B cell (primary cell): ENCODE measurements around the gene MYCBP. TPM values are rescaled to one million over a fixed set of nuclear protein-coding genes. Genes with fewer than 3 reads are reported as not detected.
A peak's percentile ranks its signal among the peaks of the same experiment; 100 is the strongest.

Experiments
- ATAC-seq: fragments of 200-7000 bp; cut with Tn5 transposase; one replicate; pipeline ENCODE4 v1.10.0; 2021; ENCODE audit warnings: low read depth, mild to moderate bottlenecking, moderate number of reproducible peaks, moderate library complexity
- CTCF ChIA-PET: fragments of 350-600 bp; sonication (Branson Sonifier 250); formaldehyde crosslinking; loops from one replicate; lab custom pipeline; 2021; ENCODE audit warnings: antibody characterized with exemption, inconsistent platforms; lab: Charles Lee
- POLR2A ChIA-PET: fragments of 350-600 bp; sonication (Branson Sonifier 250); formaldehyde crosslinking; loops from one replicate; lab custom pipeline; 2021; ENCODE audit warnings: antibody characterized with exemption; lab: Charles Lee
- DNase-seq: peaks from one replicate; pipeline ENCODE4 v3.0.0; 2013
- H2AFZ ChIP-seq: 2 replicates; pipeline ENCODE4 v1.6.1; 2012; ENCODE audit warnings: mild to moderate bottlenecking, low read depth, low read length; ENCODE audit not compliant: insufficient read depth, poor library complexity, severe bottlenecking
- H3K27ac ChIP-seq, 2 donors: 1 replicate in 1 of 2; 2 replicates in 1 of 2; pipeline ENCODE4 v1.5.1; 2012 to 2013; ENCODE audit warnings: low read length in 2 of 2, mild to moderate bottlenecking in 2 of 2, moderate library complexity in 1 of 2
- H3K27me3 ChIP-seq, 4 experiments: fragments of 200-600 bp in 1 of 4; sonication (generic) in 1 of 4; replicated peaks in 1 of 4; 1 replicate in 2 of 4; 2 replicates in 2 of 4; pipeline versions ENCODE4 v1.6.1 to v1.7.0; 2013 to 2016; ENCODE audit warnings: low read length in 3 of 4, mild to moderate bottlenecking in 2 of 4, mixed read lengths in 1 of 4, moderate library complexity in 1 of 4; ENCODE audit not compliant: insufficient read depth in 4 of 4, control insufficient read depth in 3 of 4; ENCODE audit errors: control extremely low read depth in 1 of 4
- H3K36me3 ChIP-seq, 2 experiments: replicated peaks in 1 of 2; 1 replicate in 1 of 2; 2 replicates in 1 of 2; pipeline versions ENCODE4 v1.6.1 to v1.7.1; 2013; ENCODE audit warnings: low read length in 1 of 2; ENCODE audit not compliant: insufficient read depth in 2 of 2, control insufficient read depth in 1 of 2; ENCODE audit errors: control extremely low read depth in 1 of 2, extremely low read depth in 1 of 2
- H3K4me1 ChIP-seq, 2 donors: fragments of 200-600 bp in 1 of 2; sonication (generic) in 1 of 2; 1 replicate in 1 of 2; 2 replicates in 1 of 2; pipeline versions ENCODE4 v1.5.1 to v1.6.1; 2013 to 2017; ENCODE audit warnings: low read length in 2 of 2; ENCODE audit not compliant: control insufficient read depth in 2 of 2, insufficient read depth in 2 of 2
- H3K4me2 ChIP-seq: replicated peaks from 2 replicates; pipeline ENCODE3; 2012; ENCODE audit warnings: mild to moderate bottlenecking, low read depth, low read length; ENCODE audit not compliant: poor library complexity, severe bottlenecking
- H3K4me3 ChIP-seq, 5 experiments: fragments of 200-600 bp in 1 of 5; sonication (generic) in 1 of 5; 1 replicate in 3 of 5; 2 replicates in 2 of 5; pipeline versions ENCODE4 v1.5.1 to v1.7.0; 2011 to 2016; ENCODE audit warnings: low read length in 4 of 5, mild to moderate bottlenecking in 4 of 5, low read depth in 2 of 5, control low read depth in 1 of 5, moderate library complexity in 1 of 5; ENCODE audit not compliant: insufficient read depth in 1 of 5; ENCODE audit errors: control extremely low read depth in 1 of 5, extremely low read depth in 1 of 5
- H3K79me2 ChIP-seq: fragments of 200-600 bp; sonication (generic); one replicate; pipeline ENCODE4 v1.6.0; 2016; ENCODE audit warnings: low read length; ENCODE audit not compliant: control insufficient read depth, insufficient read depth
- H3K9ac ChIP-seq: fragments of 200-600 bp; sonication (generic); 2 replicates; pipeline ENCODE4 v1.6.1; 2017; ENCODE audit warnings: mild to moderate bottlenecking, low read length, moderate library complexity
- H3K9me3 ChIP-seq, 3 donors: one replicate each; pipeline versions ENCODE4 v1.6.1 to v1.7.1; 2013; ENCODE audit warnings: low read length in 2 of 3; ENCODE audit not compliant: control insufficient read depth in 2 of 3, insufficient read depth in 1 of 3; ENCODE audit errors: control extremely low read depth in 1 of 3
- H4K20me1 ChIP-seq: 2 replicates; pipeline ENCODE4 v1.6.0; 2012; ENCODE audit warnings: mild to moderate bottlenecking, low read length; ENCODE audit not compliant: insufficient read depth, control insufficient read depth, poor library complexity, severe bottlenecking
- H3K27ac Mint-ChIP-seq: one replicate; pipeline ENCODE4 v1.8.0; 2021; ENCODE audit warnings: mixed read lengths
- H3K27me3 Mint-ChIP-seq: one replicate; pipeline ENCODE4 v1.8.0; 2021; ENCODE audit warnings: mixed read lengths
- H3K4me1 Mint-ChIP-seq: one replicate; pipeline ENCODE4 v1.8.0; 2021; ENCODE audit warnings: mixed read lengths
- H3K4me3 Mint-ChIP-seq: one replicate; pipeline ENCODE4 v1.8.0; 2021; ENCODE audit warnings: mixed read lengths
- H3K9me3 Mint-ChIP-seq: one replicate; pipeline ENCODE4 v1.8.0; 2022; ENCODE audit warnings: mixed read lengths; ENCODE audit not compliant: insufficient read depth
- CTCF ChIP-seq: fragments of 200-600 bp; IDR thresholded peaks from one replicate; pipeline ENCODE4 v1.8.0; 2022; ENCODE audit warnings: antibody characterized with exemption, mild to moderate bottlenecking
- EZH2 ChIP-seq: IDR thresholded peaks from 2 replicates; pipeline ENCODE4 v1.6.1; 2012; ENCODE audit warnings: borderline replicate concordance, low read depth, mild to moderate bottlenecking, moderate library complexity, low read length; ENCODE audit not compliant: insufficient read depth, poor library complexity, severe bottlenecking
- WGBS: methylation state at CpG from one replicate; pipeline ENCODE4 v1.1.5; 2013; ENCODE audit warnings: missing lambda C conversion rate; ENCODE audit not compliant: insufficient coverage; 5-methylcytosine and 5-hydroxymethylcytosine counted together
- intact Hi-C: fragments of 100-400 bp; cut with micrococcal nuclease; formaldehyde crosslinking; loops from one replicate; pipeline ENCODE4 v1.10.0; 2022
- polyA plus RNA-seq: library from polyadenylated mRNA; depleted of rRNA; stranded (reverse); fragments of >200 nt; gene quantifications from 2 replicates; pipeline ENCODE4 v1.2.3, GENCODE V29; 2012
- total RNA-seq, 2 donors: library from RNA; stranded (reverse); fragments of 120-200 nt in 1 of 2; gene quantifications; 1 replicate in 1 of 2; 2 replicates in 1 of 2; pipeline versions ENCODE4 v1.2.3 to v1.2.4, GENCODE V29; 2013 to 2022

MYCBP gene
- total and polyA plus RNA-seq, 2 donors (not counting 1 experiment from before 2014, with no cell fraction given): 3.1 to 7.8 TPM

DNA sequence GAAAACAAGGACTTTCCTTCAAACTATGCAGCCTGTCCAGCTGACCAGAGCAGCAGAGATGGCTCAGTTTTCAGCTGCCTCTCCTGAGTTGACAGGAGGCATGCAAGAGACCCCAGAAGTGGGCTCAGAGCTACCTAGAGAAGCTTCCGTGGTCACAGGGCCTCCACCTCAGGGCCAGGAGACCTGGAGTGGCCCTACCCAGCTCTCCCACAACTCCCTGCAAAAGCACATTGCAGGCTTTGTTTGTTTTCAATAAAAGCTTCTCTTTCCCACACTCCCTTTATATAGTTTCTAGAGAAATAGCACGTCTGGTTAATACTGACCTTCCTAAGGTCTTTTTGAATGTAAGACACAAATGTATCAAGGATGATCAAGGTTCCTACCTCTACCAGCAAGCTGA lies 53.6 kb downstream of the MYCBP start:
- no peak for TF ChIP-seq CTCF
- CTCF ChIA-PET: interaction anchor here (0.6 to 7.4 kb wide), 12 partner anchors 8 to 829 kb away, joined by 3 to 38 read pairs (median 3); partner anchors contain the start of genes MYCBP, RHBDL2 and SF3A3
- no peak overlapping the region for H3K27ac Mint-ChIP-seq
- no peak overlapping the region for H3K4me2 ChIP-seq
- H3K9ac ChIP-seq: no peak overlapping the region
- DNase-seq (no peak), ATAC-seq (no peak)
- no peaks in the 10 kb centered on the region for H3K36me3 ChIP-seq
- no peak overlapping the region for H3K4me3 Mint-ChIP-seq
- intact Hi-C loops: no loop called here
- no peak overlapping the region for H2AFZ ChIP-seq
- no peaks in the 10 kb centered on the region for H3K79me2 ChIP-seq
- H3K4me3 ChIP-seq: no peak overlapping the region
- no peaks in the 10 kb centered on the region for H3K9me3 Mint-ChIP-seq
- H3K27me3 ChIP-seq: peaks cover 0 to 56% (median 42%) of the 10 kb centered on the region in 4 experiments
- POLR2A ChIA-PET: no interaction called here
- peaks cover 73% of the 10 kb centered on the region for H3K27me3 Mint-ChIP-seq
- H4K20me1 ChIP-seq: no peaks in the 10 kb centered on the region
- H3K9me3 ChIP-seq: peaks cover 0 to 21% (median 5%) of the 10 kb centered on the region in 3 donors
- peaks cover 17% of the 10 kb centered on the region for H3K4me1 Mint-ChIP-seq
- H3K4me1 ChIP-seq: peaks cover 17 to 19% of the 10 kb centered on the region in 2 donors
- no peak overlapping the region for H3K27ac ChIP-seq
- 83% methylated on average over 1 of the region's 2 CpGs for WGBS

DNA sequence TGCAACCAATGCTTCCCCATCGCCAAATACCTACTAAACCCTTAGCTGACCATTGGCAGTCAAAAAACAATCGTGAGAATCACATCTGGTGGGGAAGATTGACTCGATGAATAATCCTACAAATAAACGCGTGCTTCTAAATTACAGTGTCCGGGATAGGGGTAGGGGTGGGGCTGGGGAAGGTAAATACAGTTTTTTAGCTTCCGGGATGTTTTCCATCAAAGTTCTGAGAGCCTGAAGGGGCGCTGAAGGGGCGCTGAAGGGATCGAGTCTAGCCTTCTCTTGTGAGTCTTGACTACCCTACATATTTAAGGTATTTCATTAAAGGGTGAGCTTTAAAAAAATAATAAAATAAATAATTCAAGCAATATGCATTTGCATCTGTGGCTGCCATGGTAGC lies 54.1 kb downstream of the MYCBP start:
- TF ChIP-seq EZH2: no peak
- no peak for TF ChIP-seq CTCF
- Histone ChIP-seq H2AFZ (peak overlapping the region; percentile 64), H3K9me3 (peaks cover 0 to 21% (median 5%) of the 10 kb centered on the region in 3 donors), H3K79me2 (no peaks in the 10 kb centered on the region), H4K20me1 (no peaks in the 10 kb centered on the region), H3K9ac (no peak overlapping the region), H3K36me3 (no peaks in the 10 kb centered on the region), H3K4me2 (peak overlapping the region; percentile 74), H3K4me1 (peaks cover 17 to 19% of the 10 kb centered on the region in 2 donors), H3K27ac (no peak overlapping the region), H3K27me3 (peaks cover 0 to 54% (median 44%) of the 10 kb centered on the region in 4 experiments), H3K4me3 (no peak overlapping the region)
- CTCF ChIA-PET: interaction anchor here (0.6 to 7.4 kb wide), 13 partner anchors 8 to 829 kb away, joined by 3 to 38 read pairs (median 3); partner anchors contain the start of genes MYCBP, RHBDL2 and SF3A3
- no peak for ATAC-seq
- WGBS: no CpG with 5 or more reads among the region's 10 CpGs
- Mint-ChIP-seq H3K9me3 (no peaks in the 10 kb centered on the region), H3K27ac (no peak overlapping the region), H3K27me3 (peaks cover 74% of the 10 kb centered on the region), H3K4me3 (peak overlapping the region; percentile 45), H3K4me1 (peaks cover 17% of the 10 kb centered on the region)
- DNase-seq: no peak
- intact Hi-C loops: no loop called here
- POLR2A ChIA-PET: no interaction called here
